Stimulated activated CD8-positive, alpha-beta memory T cell treated with anti-CD3 and anti-CD28 coated beads, Interleukin-4, amount 100 ng/mL, for 48 hours (primary cell): ENCODE measurements around the gene UTP25.
"Not testable (repeated sequence)": the region's sequence is repeated elsewhere in the genome, so short reads cannot be mapped to it uniquely, and the experiment has no call there.

ENCODE experiments used
- DNase-seq: peaks from one replicate; pipeline ENCODE4 v3.0.0-alpha.2; 2020

Gene UTP25

GRCh38 chr1:209899948-209900347 lies 72.2 kb downstream of the UTP25 start:
- peak; percentile 60 for DNase-seq

GRCh38 chr1:209900734-209901133 lies 73.0 kb downstream of the UTP25 start:
- no peak for DNase-seq

- no peak for DNase-seq
Observed at GRCh38 chr1:209901211-209901610, 73.4 kb downstream of the UTP25 start.

GRCh38 chr1:209904774-209905173 lies 77.0 kb downstream of the UTP25 start:
- not testable (repeated sequence) for DNase-seq
